GM23338 (cell line): Measurements from ENCODE around the gene FCN2. TPM values are rescaled to one million over a fixed set of nuclear protein-coding genes. Genes with fewer than 3 reads are reported as not detected.

Experiments
- ATAC-seq: fragments of 200-7000 bp; cut with Tn5 transposase; 3 replicates; pipeline ENCODE4 v1.9.1; 2020
- DNase-seq: peaks from one replicate; pipeline ENCODE4 v3.0.0-alpha.2; 2015; ENCODE audit warnings: low spot score
- H2AFZ ChIP-seq: fragments of 200-600 bp; sonication (generic); 2 replicates; pipeline ENCODE4 v1.8.0; 2016; ENCODE audit warnings: antibody characterized with exemption, mild to moderate bottlenecking, moderate library complexity
- H3F3A ChIP-seq: fragments of 200-600 bp; sonication (generic); replicated peaks from 2 replicates; pipeline ENCODE4 v1.8.0; 2017; ENCODE audit warnings: antibody characterized with exemption, mixed run types, low read depth
- H3K27ac ChIP-seq: fragments of 200-600 bp; sonication (generic); 2 replicates; pipeline ENCODE4 v1.6.1; 2016; ENCODE audit warnings: low read depth
- H3K27me3 ChIP-seq: fragments of 200-600 bp; sonication (generic); 2 replicates; pipeline ENCODE4 v1.8.0; 2016; ENCODE audit warnings: mild to moderate bottlenecking, mixed run types, moderate library complexity; ENCODE audit not compliant: insufficient read depth
- H3K36me3 ChIP-seq: fragments of 200-600 bp; sonication (generic); 2 replicates; pipeline ENCODE4 v1.8.0; 2016; ENCODE audit warnings: mild to moderate bottlenecking; ENCODE audit not compliant: insufficient read depth
- H3K4me1 ChIP-seq: fragments of 200-600 bp; sonication (generic); 2 replicates; pipeline ENCODE4 v1.8.0; 2016; ENCODE audit warnings: mild to moderate bottlenecking, moderate library complexity; ENCODE audit not compliant: insufficient read depth
- H3K4me2 ChIP-seq: fragments of 200-600 bp; sonication (generic); 2 replicates; pipeline ENCODE4 v1.7.1; 2017; ENCODE audit warnings: mixed run types
- H3K4me3 ChIP-seq: fragments of 200-600 bp; sonication (generic); 2 replicates; pipeline ENCODE4 v1.6.1; 2016; ENCODE audit warnings: mixed run types
- H3K79me2 ChIP-seq: fragments of 200-600 bp; sonication (generic); replicated peaks from 2 replicates; pipeline ENCODE4 v1.8.0; 2017; ENCODE audit warnings: mild to moderate bottlenecking; ENCODE audit not compliant: insufficient read depth
- H3K9me2 ChIP-seq: fragments of 200-600 bp; sonication (generic); 2 replicates; pipeline ENCODE4 v1.8.0; 2017; ENCODE audit not compliant: insufficient read depth
- H4K20me1 ChIP-seq: fragments of 200-600 bp; sonication (generic); replicated peaks from 2 replicates; pipeline ENCODE4 v1.8.0; 2017; ENCODE audit warnings: mild to moderate bottlenecking; ENCODE audit not compliant: insufficient read depth
- H3K27ac Mint-ChIP-seq: 2 replicates; pipeline ENCODE4 v1.8.0; 2020; ENCODE audit warnings: inconsistent platforms, mild to moderate bottlenecking, moderate library complexity, mixed read lengths
- H3K27me3 Mint-ChIP-seq: 3 replicates; pipeline ENCODE4 v1.8.0; 2022; ENCODE audit warnings: low read depth, mild to moderate bottlenecking, moderate library complexity, mixed read lengths, inconsistent platforms; ENCODE audit not compliant: insufficient read depth, poor library complexity
- H3K36me3 Mint-ChIP-seq: 3 replicates; pipeline ENCODE4 v1.8.0; 2021; ENCODE audit warnings: low read depth, mild to moderate bottlenecking, inconsistent platforms, moderate library complexity, mixed read lengths
- H3K4me1 Mint-ChIP-seq: 3 replicates; pipeline ENCODE4 v1.8.0; 2020; ENCODE audit warnings: mild to moderate bottlenecking, inconsistent platforms, mixed read lengths
- H3K4me3 Mint-ChIP-seq: 3 replicates; pipeline ENCODE4 v1.8.0; 2021; ENCODE audit warnings: moderate library complexity, mild to moderate bottlenecking, inconsistent platforms, mixed read lengths
- H3K9me3 Mint-ChIP-seq: 3 replicates; pipeline ENCODE4 v1.8.0; 2020; ENCODE audit warnings: moderate library complexity, mild to moderate bottlenecking, inconsistent platforms, mixed read lengths
- CREB1 ChIP-seq: fragments of 250-450 bp; sonication (Bioruptor Pico); IDR thresholded peaks from 2 replicates; pipeline ENCODE4 v1.5.0; 2020; ENCODE audit warnings: low read depth, mild to moderate bottlenecking, moderate library complexity
- CTCF ChIP-seq, 2 experiments: fragments of 200-600 bp in 1 of 2; sonication (generic) in 1 of 2; conservative IDR thresholded peaks; 2 replicates each; pipeline versions ENCODE4 v1.5.1 to v1.6.1; 2016 to 2017; ENCODE audit warnings: antibody characterized with exemption in 2 of 2, low read depth in 2 of 2, mild to moderate bottlenecking in 2 of 2, moderate library complexity in 1 of 2
- EZH2 ChIP-seq: fragments of 200-600 bp; sonication (generic); IDR thresholded peaks from one replicate; pipeline ENCODE4 v1.8.0; 2017; ENCODE audit warnings: antibody characterized with exemption, mild to moderate bottlenecking, low read depth; ENCODE audit not compliant: unreplicated experiment
- EZH2phosphoT487 ChIP-seq: fragments of 200-600 bp; sonication (generic); IDR thresholded peaks from one replicate; pipeline ENCODE4 v1.8.1; 2018; ENCODE audit warnings: antibody characterized with exemption; ENCODE audit not compliant: unreplicated experiment
- JUNB ChIP-seq: IDR thresholded peaks from one replicate; pipeline ENCODE4 v1.6.1; 2016; ENCODE audit warnings: antibody characterized with exemption; ENCODE audit not compliant: unreplicated experiment
- NANOG ChIP-seq: IDR thresholded peaks from 2 replicates; pipeline ENCODE4 v1.6.1; 2016; ENCODE audit warnings: antibody characterized with exemption, borderline replicate concordance
- POLR2AphosphoS5 ChIP-seq: IDR thresholded peaks from 2 replicates; pipeline ENCODE4 v1.6.1; 2016; ENCODE audit warnings: antibody characterized with exemption, low read depth
- STAT1 ChIP-seq: IDR thresholded peaks from one replicate; pipeline ENCODE4 v1.6.1; 2016; ENCODE audit warnings: antibody characterized with exemption; ENCODE audit not compliant: unreplicated experiment
- ZNF114 ChIP-seq: fragments of 250-450 bp; sonication (Bioruptor Pico); IDR thresholded peaks from 2 replicates; pipeline ENCODE4 v1.5.0; 2020; ENCODE audit warnings: mild to moderate bottlenecking, moderate library complexity
- ZNF331 ChIP-seq: fragments of 250-450 bp; sonication (Bioruptor Pico); IDR thresholded peaks from 2 replicates; pipeline ENCODE4 v1.5.0; 2020; ENCODE audit warnings: low read depth, mild to moderate bottlenecking, moderate library complexity
- polyA plus RNA-seq: library from polyadenylated mRNA; unstranded; fragments of >200 nt; fragmentation: Nextera tagmentation; extraction: Ambion mirVana; gene quantifications from 2 replicates; pipeline ENCODE4 v1.2.1, GENCODE V29; 2016
- total RNA-seq: library from RNA; depleted of rRNA; stranded (reverse); fragments of >200 nt; shearing (Covaris generic); gene quantifications from 2 replicates; pipeline ENCODE4 v1.2.3, GENCODE V29; 2014
- TF ChIP-seq, protein P1 (sequence below): fragments of 250-450 bp; sonication (Bioruptor Pico); IDR thresholded peaks from 2 replicates; pipeline ENCODE4 v1.5.0; 2020; ENCODE audit warnings: mild to moderate bottlenecking, moderate library complexity
- TF ChIP-seq, protein P2 (sequence below): IDR thresholded peaks from one replicate; pipeline ENCODE4 v1.6.1; 2018; ENCODE audit warnings: antibody characterized with exemption; ENCODE audit not compliant: unreplicated experiment
- TF ChIP-seq, protein P3 (sequence below): IDR thresholded peaks from 2 replicates; pipeline ENCODE4 v1.6.1; 2016; ENCODE audit warnings: antibody characterized with exemption

The FCN2 gene
- total and polyA plus RNA-seq, 2 experiments from 2014 or later, result not detected

DNA sequence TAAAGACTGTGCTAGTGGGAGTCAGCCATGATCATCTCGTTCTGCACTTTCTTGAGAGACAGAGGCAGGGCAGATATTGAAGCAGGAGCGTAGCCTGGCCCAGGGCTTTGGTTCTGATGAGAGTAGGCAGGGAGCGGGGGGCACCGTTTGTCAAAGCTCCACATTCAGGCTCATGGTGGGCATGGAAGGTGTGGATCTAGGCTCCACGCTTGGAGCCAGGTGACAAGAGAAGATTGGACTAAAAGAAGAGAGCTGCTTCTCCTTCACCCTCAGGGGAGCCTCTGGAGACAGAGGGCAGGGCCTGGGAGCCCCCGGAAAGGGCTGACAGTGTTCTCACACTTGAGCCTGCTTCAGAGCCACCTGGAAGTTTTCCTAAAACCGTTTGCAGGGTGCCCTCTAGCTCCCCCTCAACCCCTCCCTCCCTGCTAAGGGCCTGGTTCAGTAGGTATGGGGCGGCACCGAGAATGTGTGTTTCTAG, 24.7 kb upstream of the FCN2 start:
- H3K27me3 Mint-ChIP-seq, result peaks cover 7% of the 10 kb centered on the region
- H3K27me3 ChIP-seq, result no peaks in the 10 kb centered on the region
- H3K36me3 ChIP-seq, result no peaks in the 10 kb centered on the region
- H2AFZ ChIP-seq, result no peak overlapping the region
- H3K4me3 Mint-ChIP-seq, result no peak overlapping the region
- ATAC-seq, result no peak
- H3K27ac Mint-ChIP-seq, result no peak overlapping the region
- no peaks in the 10 kb centered on the region for H3K4me1 Mint-ChIP-seq
- no peaks in the 10 kb centered on the region for H3F3A ChIP-seq
- no peaks in the 10 kb centered on the region for H4K20me1 ChIP-seq
- TF ChIP-seq EZH2, result no peak
- TF ChIP-seq, protein P1, sequence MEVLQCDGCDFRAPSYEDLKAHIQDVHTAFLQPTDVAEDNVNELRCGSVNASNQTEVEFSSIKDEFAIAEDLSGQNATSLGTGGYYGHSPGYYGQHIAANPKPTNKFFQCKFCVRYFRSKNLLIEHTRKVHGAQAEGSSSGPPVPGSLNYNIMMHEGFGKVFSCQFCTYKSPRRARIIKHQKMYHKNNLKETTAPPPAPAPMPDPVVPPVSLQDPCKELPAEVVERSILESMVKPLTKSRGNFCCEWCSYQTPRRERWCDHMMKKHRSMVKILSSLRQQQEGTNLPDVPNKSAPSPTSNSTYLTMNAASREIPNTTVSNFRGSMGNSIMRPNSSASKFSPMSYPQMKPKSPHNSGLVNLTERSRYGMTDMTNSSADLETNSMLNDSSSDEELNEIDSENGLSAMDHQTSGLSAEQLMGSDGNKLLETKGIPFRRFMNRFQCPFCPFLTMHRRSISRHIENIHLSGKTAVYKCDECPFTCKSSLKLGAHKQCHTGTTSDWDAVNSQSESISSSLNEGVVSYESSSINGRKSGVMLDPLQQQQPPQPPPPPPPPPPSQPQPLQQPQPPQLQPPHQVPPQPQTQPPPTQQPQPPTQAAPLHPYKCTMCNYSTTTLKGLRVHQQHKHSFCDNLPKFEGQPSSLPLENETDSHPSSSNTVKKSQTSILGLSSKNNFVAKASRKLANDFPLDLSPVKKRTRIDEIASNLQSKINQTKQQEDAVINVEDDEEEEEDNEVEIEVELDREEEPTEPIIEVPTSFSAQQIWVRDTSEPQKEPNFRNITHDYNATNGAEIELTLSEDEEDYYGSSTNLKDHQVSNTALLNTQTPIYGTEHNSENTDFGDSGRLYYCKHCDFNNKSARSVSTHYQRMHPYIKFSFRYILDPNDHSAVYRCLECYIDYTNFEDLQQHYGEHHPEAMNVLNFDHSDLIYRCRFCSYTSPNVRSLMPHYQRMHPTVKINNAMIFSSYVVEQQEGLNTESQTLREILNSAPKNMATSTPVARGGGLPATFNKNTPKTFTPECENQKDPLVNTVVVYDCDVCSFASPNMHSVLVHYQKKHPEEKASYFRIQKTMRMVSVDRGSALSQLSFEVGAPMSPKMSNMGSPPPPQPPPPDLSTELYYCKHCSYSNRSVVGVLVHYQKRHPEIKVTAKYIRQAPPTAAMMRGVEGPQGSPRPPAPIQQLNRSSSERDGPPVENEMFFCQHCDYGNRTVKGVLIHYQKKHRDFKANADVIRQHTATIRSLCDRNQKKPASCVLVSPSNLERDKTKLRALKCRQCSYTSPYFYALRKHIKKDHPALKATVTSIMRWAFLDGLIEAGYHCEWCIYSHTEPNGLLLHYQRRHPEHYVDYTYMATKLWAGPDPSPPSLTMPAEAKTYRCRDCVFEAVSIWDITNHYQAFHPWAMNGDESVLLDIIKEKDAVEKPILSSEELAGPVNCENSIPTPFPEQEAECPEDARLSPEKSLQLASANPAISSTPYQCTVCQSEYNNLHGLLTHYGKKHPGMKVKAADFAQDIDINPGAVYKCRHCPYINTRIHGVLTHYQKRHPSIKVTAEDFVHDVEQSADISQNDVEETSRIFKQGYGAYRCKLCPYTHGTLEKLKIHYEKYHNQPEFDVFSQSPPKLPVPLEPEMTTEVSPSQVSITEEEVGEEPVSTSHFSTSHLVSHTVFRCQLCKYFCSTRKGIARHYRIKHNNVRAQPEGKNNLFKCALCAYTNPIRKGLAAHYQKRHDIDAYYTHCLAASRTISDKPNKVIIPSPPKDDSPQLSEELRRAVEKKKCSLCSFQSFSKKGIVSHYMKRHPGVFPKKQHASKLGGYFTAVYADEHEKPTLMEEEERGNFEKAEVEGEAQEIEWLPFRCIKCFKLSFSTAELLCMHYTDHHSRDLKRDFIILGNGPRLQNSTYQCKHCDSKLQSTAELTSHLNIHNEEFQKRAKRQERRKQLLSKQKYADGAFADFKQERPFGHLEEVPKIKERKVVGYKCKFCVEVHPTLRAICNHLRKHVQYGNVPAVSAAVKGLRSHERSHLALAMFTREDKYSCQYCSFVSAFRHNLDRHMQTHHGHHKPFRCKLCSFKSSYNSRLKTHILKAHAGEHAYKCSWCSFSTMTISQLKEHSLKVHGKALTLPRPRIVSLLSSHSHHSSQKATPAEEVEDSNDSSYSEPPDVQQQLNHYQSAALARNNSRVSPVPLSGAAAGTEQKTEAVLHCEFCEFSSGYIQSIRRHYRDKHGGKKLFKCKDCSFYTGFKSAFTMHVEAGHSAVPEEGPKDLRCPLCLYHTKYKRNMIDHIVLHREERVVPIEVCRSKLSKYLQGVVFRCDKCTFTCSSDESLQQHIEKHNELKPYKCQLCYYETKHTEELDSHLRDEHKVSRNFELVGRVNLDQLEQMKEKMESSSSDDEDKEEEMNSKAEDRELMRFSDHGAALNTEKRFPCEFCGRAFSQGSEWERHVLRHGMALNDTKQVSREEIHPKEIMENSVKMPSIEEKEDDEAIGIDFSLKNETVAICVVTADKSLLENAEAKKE, result no peak
- no peak for TF ChIP-seq ZNF331 (CRISPR knock-in tag)
- TF ChIP-seq STAT1, result no peak
- no peak for TF ChIP-seq ZNF114
- TF ChIP-seq, protein P2, sequence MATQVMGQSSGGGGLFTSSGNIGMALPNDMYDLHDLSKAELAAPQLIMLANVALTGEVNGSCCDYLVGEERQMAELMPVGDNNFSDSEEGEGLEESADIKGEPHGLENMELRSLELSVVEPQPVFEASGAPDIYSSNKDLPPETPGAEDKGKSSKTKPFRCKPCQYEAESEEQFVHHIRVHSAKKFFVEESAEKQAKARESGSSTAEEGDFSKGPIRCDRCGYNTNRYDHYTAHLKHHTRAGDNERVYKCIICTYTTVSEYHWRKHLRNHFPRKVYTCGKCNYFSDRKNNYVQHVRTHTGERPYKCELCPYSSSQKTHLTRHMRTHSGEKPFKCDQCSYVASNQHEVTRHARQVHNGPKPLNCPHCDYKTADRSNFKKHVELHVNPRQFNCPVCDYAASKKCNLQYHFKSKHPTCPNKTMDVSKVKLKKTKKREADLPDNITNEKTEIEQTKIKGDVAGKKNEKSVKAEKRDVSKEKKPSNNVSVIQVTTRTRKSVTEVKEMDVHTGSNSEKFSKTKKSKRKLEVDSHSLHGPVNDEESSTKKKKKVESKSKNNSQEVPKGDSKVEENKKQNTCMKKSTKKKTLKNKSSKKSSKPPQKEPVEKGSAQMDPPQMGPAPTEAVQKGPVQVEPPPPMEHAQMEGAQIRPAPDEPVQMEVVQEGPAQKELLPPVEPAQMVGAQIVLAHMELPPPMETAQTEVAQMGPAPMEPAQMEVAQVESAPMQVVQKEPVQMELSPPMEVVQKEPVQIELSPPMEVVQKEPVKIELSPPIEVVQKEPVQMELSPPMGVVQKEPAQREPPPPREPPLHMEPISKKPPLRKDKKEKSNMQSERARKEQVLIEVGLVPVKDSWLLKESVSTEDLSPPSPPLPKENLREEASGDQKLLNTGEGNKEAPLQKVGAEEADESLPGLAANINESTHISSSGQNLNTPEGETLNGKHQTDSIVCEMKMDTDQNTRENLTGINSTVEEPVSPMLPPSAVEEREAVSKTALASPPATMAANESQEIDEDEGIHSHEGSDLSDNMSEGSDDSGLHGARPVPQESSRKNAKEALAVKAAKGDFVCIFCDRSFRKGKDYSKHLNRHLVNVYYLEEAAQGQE, result no peak
- TF ChIP-seq CREB1, result no peak
- TF ChIP-seq EZH2phosphoT487, result no peak
- TF ChIP-seq JUNB, result no peak
- no peak for TF ChIP-seq POLR2AphosphoS5
- TF ChIP-seq, protein P3, sequence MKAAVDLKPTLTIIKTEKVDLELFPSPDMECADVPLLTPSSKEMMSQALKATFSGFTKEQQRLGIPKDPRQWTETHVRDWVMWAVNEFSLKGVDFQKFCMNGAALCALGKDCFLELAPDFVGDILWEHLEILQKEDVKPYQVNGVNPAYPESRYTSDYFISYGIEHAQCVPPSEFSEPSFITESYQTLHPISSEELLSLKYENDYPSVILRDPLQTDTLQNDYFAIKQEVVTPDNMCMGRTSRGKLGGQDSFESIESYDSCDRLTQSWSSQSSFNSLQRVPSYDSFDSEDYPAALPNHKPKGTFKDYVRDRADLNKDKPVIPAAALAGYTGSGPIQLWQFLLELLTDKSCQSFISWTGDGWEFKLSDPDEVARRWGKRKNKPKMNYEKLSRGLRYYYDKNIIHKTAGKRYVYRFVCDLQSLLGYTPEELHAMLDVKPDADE, result no peak
- no peak for TF ChIP-seq CTCF (conservative IDR thresholded peaks at IDR 0.05; ENCODE audit: low read depth in 2 of 2)
- no peak for TF ChIP-seq NANOG
- H3K79me2 ChIP-seq, result no peaks in the 10 kb centered on the region
- H3K36me3 Mint-ChIP-seq, result peaks cover 9% of the 10 kb centered on the region
- 0 out of 2 replicates have a peak, but pooled peaks cover 3% of the 10 kb centered on the region for H3K9me2 ChIP-seq
- H3K4me2 ChIP-seq, result no peak overlapping the region
- no peak overlapping the region for H3K27ac ChIP-seq
- DNase-seq, result no peak
- no peak overlapping the region for H3K4me3 ChIP-seq
- H3K9me3 Mint-ChIP-seq, result peaks cover 16% of the 10 kb centered on the region
- no peaks in the 10 kb centered on the region for H3K4me1 ChIP-seq
